ENCODE data around the gene TMEM214.

Gene TMEM214

GRCh38 chr2:27018142-27018541 lies 14.6 kb upstream of the TMEM214 start:
- Histone ChIP-seq H3K4me2 (ENCODE audit: low read length) (no peak overlapping the region), H2AFZ (ENCODE audit: low read length) (no peak overlapping the region), H3K27me3 (ENCODE audit: insufficient read depth, low read length) (no peaks in the 10 kb centered on the region), H4K20me1 (ENCODE audit: insufficient read depth, low read length) (no peaks in the 10 kb centered on the region), H3K9me3 (ENCODE audit: low read length) (no peaks in the 10 kb centered on the region), H3K9ac (ENCODE audit: low read length) (no peak overlapping the region), H3K4me1 (ENCODE audit: insufficient read depth, low read length, severe bottlenecking) (no peaks in the 10 kb centered on the region), H3K79me2 (ENCODE audit: insufficient read depth, low read length) (no peaks in the 10 kb centered on the region), H3K4me3 (ENCODE audit: low read depth, low read length, poor library complexity, severe bottlenecking) (no peak overlapping the region), H3K9me2 (ENCODE audit: low read depth, low read length) (no peaks in the 10 kb centered on the region), H3K36me3 (ENCODE audit: insufficient read depth, low read length) (no peaks in the 10 kb centered on the region), H3K27ac (ENCODE audit: low read depth, low read length, poor library complexity, severe bottlenecking) (no peak overlapping the region), H3F3A (ENCODE audit: insufficient read depth, low read length) (no peaks in the 10 kb centered on the region)
- no peak for TF ChIP-seq EZH2 (IDR thresholded peaks at IDR 0.05; ENCODE audit: borderline replicate concordance, low read length)
- TF ChIP-seq, protein P1, sequence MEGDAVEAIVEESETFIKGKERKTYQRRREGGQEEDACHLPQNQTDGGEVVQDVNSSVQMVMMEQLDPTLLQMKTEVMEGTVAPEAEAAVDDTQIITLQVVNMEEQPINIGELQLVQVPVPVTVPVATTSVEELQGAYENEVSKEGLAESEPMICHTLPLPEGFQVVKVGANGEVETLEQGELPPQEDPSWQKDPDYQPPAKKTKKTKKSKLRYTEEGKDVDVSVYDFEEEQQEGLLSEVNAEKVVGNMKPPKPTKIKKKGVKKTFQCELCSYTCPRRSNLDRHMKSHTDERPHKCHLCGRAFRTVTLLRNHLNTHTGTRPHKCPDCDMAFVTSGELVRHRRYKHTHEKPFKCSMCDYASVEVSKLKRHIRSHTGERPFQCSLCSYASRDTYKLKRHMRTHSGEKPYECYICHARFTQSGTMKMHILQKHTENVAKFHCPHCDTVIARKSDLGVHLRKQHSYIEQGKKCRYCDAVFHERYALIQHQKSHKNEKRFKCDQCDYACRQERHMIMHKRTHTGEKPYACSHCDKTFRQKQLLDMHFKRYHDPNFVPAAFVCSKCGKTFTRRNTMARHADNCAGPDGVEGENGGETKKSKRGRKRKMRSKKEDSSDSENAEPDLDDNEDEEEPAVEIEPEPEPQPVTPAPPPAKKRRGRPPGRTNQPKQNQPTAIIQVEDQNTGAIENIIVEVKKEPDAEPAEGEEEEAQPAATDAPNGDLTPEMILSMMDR (IDR thresholded peaks at IDR 0.05; ENCODE audit: low read length), result no peak

DNA sequence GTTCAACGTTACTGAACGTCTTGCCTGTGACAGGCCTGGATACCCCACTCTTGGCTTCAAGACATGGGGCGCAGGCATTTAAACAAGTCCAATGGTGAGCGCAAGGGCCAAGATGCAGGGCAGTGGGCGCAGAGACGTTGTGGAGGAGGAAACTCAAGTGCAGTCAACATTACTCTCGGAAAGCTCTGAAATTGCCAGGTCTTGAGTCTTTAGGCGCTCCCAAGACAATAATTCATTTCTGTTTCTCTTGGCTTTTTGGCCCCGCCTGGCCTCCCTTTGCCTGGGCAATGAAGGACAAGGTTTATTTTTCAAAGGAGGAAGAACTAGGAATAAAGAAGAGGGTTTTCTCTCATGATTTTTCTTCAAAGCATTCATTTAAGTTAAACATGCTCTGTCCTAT lies 13.3 kb upstream of the TMEM214 start:
- Histone ChIP-seq H3K27ac (ENCODE audit: low read depth, low read length, poor library complexity, severe bottlenecking) (no peak overlapping the region), H4K20me1 (ENCODE audit: insufficient read depth, low read length) (no peaks in the 10 kb centered on the region), H3K9ac (ENCODE audit: low read length) (no peak overlapping the region), H3F3A (ENCODE audit: insufficient read depth, low read length) (no peaks in the 10 kb centered on the region), H3K4me3 (ENCODE audit: low read depth, low read length, poor library complexity, severe bottlenecking) (no peak overlapping the region), H2AFZ (ENCODE audit: low read length) (no peak overlapping the region), H3K9me2 (ENCODE audit: low read depth, low read length) (no peaks in the 10 kb centered on the region), H3K36me3 (ENCODE audit: insufficient read depth, low read length) (no peaks in the 10 kb centered on the region), H3K79me2 (ENCODE audit: insufficient read depth, low read length) (no peaks in the 10 kb centered on the region), H3K4me2 (ENCODE audit: low read length) (no peak overlapping the region), H3K27me3 (ENCODE audit: insufficient read depth, low read length) (no peaks in the 10 kb centered on the region), H3K4me1 (ENCODE audit: insufficient read depth, low read length, severe bottlenecking) (no peaks in the 10 kb centered on the region), H3K9me3 (ENCODE audit: low read length) (no peaks in the 10 kb centered on the region)
- TF ChIP-seq, protein P1 (IDR thresholded peaks at IDR 0.05; ENCODE audit: low read length), result no peak
- no peak for TF ChIP-seq EZH2 (IDR thresholded peaks at IDR 0.05; ENCODE audit: borderline replicate concordance, low read length)

- no peak overlapping the region for H3K4me2 ChIP-seq (ENCODE audit: low read length)
- H3K36me3 ChIP-seq (ENCODE audit: insufficient read depth, low read length), result no peaks in the 10 kb centered on the region
- no peaks in the 10 kb centered on the region for H3K9me3 ChIP-seq (ENCODE audit: low read length)
- no peaks in the 10 kb centered on the region for H3F3A ChIP-seq (ENCODE audit: insufficient read depth, low read length)
- H3K9me2 ChIP-seq (ENCODE audit: low read depth, low read length), result no peaks in the 10 kb centered on the region
- H3K27me3 ChIP-seq (ENCODE audit: insufficient read depth, low read length), result no peaks in the 10 kb centered on the region
- H2AFZ ChIP-seq (ENCODE audit: low read length), result no peak overlapping the region
- TF ChIP-seq EZH2 (IDR thresholded peaks at IDR 0.05; ENCODE audit: borderline replicate concordance, low read length), result no peak
- TF ChIP-seq, protein P1 (IDR thresholded peaks at IDR 0.05; ENCODE audit: low read length), result no peak
- H3K27ac ChIP-seq (ENCODE audit: low read depth, low read length, poor library complexity, severe bottlenecking), result no peak overlapping the region
- H3K9ac ChIP-seq (ENCODE audit: low read length), result no peak overlapping the region
- no peaks in the 10 kb centered on the region for H3K79me2 ChIP-seq (ENCODE audit: insufficient read depth, low read length)
- H3K4me1 ChIP-seq (ENCODE audit: insufficient read depth, low read length, severe bottlenecking), result no peaks in the 10 kb centered on the region
- H3K4me3 ChIP-seq (ENCODE audit: low read depth, low read length, poor library complexity, severe bottlenecking), result no peak overlapping the region
- no peaks in the 10 kb centered on the region for H4K20me1 ChIP-seq (ENCODE audit: insufficient read depth, low read length)
Observed at GRCh38 chr2:27019931-27020855, 12.6 kb upstream of the TMEM214 start.

Measured in OCI-LY1 (cell line).